ENCODE data around the gene SELENON. TPM values are rescaled to one million over a fixed set of nuclear protein-coding genes. Genes with fewer than 3 reads are reported as not detected.

Gene SELENON
- total RNA-seq, 4 donors from 2014 or later: 9.0 to 94.0 (median 18.0) TPM

DNA sequence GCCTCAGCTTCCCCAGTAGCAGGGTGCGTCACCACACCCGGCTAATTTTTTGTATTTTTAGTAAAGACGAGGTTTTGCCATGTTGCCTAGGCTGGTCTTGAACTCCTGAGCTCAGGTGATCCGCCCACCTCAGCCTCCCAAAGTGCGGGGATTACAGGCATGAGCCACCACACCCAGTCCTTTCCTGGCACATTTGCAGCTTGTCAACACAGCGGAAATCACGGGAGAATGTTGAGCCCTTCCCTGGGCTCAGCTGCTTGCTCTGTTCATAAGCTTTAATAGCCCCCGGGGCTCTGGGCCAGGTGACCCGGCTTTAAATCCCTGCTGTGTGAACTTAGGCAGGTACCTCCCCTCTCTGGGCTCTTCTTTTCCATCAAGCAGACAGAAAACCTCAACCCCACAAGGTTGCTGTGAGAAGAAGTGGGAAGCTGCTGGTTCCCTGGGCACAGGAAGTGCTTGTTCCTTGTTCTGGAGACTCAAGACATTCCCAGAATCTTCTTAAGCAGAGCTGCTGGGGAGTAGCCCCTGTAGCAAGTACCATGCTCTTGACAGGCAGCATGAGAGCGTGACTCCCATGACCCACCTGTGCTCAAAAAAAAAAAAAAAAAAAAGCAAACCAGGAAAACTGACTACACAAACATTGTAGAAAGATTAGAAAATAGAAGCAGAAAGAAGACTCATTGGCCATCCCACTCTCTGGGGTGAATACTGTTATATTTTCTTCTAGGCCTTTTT is 14.5 kb upstream of the SELENON start:
- H3K27me3 ChIP-seq: no peaks in the 10 kb centered on the region
- no peak for DNase-seq
- no peaks in the 10 kb centered on the region for H3K9me3 ChIP-seq
- H3K4me3 ChIP-seq: no peak overlapping the region
- peak overlapping the region in 1 of 2 donors; percentile 40 for H3K27ac ChIP-seq
- TF ChIP-seq, protein P1, sequence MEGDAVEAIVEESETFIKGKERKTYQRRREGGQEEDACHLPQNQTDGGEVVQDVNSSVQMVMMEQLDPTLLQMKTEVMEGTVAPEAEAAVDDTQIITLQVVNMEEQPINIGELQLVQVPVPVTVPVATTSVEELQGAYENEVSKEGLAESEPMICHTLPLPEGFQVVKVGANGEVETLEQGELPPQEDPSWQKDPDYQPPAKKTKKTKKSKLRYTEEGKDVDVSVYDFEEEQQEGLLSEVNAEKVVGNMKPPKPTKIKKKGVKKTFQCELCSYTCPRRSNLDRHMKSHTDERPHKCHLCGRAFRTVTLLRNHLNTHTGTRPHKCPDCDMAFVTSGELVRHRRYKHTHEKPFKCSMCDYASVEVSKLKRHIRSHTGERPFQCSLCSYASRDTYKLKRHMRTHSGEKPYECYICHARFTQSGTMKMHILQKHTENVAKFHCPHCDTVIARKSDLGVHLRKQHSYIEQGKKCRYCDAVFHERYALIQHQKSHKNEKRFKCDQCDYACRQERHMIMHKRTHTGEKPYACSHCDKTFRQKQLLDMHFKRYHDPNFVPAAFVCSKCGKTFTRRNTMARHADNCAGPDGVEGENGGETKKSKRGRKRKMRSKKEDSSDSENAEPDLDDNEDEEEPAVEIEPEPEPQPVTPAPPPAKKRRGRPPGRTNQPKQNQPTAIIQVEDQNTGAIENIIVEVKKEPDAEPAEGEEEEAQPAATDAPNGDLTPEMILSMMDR (IDR thresholded peaks at IDR 0.05): no peak
- TF ChIP-seq POLR2A (IDR thresholded peaks at IDR 0.05): no peak
- no peaks in the 10 kb centered on the region for H3K36me3 ChIP-seq
- intact Hi-C loops (cut with DNase I; ENCODE audit: low total_unique reads): no loop called here
- peaks cover 0 to 15% of the 10 kb centered on the region in 2 donors for H3K4me1 ChIP-seq

DNA sequence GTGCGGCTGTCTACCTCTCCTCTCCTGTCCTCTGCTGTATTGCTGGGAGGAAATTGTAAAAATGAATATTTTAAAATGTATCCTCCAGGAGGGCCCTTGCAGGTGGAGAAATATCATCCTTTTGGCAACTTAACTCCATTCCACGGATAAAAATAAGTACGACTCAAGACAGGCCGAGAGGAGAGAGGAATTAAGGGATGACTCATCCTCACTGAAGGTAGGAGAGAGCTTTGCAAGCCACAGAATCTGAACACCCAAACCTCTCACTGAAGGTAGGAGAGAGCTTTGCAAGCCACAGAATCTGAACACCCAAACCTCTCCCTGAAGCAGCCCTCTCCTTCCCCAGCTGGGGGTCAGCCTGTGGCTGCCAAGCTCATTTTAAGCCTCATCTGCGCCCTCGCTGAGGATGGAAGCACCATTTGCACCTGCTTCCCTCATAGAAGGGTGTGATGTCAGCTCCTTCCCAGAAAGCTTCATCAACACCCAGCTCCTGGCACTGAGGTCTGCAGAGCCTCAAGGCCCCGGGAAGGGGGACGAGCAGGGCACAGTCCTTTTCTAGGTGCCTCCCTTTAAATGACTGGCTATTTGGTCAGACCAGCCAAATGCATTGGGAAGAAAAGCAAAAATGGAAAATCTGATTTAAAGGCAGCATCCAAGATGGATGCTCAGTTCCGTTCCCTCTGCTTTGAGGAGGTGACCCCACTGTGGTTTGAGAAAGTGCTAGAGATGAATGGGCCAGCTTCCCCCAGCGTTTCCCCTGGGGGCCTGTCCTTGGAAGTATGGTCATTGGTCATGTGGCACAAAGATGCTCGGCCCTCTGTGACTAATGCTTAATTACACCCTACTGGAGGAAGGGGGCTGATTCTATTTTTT is 12.9 kb upstream of the SELENON start:
- H3K9me3 ChIP-seq: no peaks in the 10 kb centered on the region
- no peak overlapping the region for H3K4me3 ChIP-seq
- H3K27ac ChIP-seq: peak overlapping the region; percentile 51 to 55
- no peak for TF ChIP-seq POLR2A (IDR thresholded peaks at IDR 0.05)
- TF ChIP-seq, protein P1 (IDR thresholded peaks at IDR 0.05): no peak
- intact Hi-C loops (cut with DNase I; ENCODE audit: low total_unique reads): no loop called here
- peaks cover 0 to 10% of the 10 kb centered on the region in 2 donors for H3K4me1 ChIP-seq
- no peaks in the 10 kb centered on the region for H3K27me3 ChIP-seq
- DNase-seq: no peak
- H3K36me3 ChIP-seq: no peaks in the 10 kb centered on the region

DNA sequence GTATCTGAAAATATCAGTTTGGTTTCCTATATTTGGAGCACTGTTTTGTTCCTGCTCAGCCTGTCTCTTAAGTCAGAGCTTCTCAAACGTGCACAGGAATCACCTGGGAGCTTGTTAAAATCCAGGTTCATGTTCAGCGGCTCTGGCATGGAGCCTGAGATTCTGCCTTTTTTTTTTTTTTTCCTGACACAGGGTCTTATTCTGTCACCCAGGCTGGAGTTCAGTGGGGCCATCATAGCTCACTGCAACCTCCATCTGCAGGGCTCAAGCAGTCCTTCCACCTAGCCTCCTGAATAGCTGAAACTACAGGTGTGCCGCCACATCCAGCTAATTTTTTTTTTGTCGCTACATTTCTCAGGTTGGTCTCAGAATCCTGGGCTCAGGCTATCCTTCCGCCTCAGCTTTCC is 12.2 kb upstream of the SELENON start:
- Histone ChIP-seq H3K27ac (no peak overlapping the region), H3K4me1 (peaks cover 0 to 10% of the 10 kb centered on the region in 2 donors), H3K4me3 (no peak overlapping the region), H3K9me3 (no peaks in the 10 kb centered on the region), H3K36me3 (no peaks in the 10 kb centered on the region), H3K27me3 (no peaks in the 10 kb centered on the region)
- intact Hi-C loops (cut with DNase I; ENCODE audit: low total_unique reads): no loop called here
- TF ChIP-seq, protein P1 (IDR thresholded peaks at IDR 0.05): no peak
- DNase-seq: no peak

DNA sequence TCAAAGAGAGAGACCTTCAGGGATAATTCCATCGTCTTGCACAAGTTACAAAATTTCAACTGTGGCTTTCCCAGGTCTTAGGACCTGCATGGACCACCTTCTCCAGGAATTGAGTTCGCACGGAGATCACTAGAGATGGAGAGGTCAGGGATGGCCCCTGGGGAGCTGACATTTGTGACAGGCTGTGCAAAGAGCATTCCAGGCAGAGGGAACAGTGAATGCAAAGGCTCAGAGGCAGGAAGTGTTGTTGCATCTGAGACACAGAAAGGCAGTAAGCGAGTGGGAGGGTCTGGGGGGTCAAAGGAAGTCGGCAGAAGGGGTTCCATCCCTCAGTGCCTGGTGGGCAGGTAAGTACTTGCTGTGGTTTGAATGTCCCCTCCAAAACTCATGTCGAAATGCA is 9.5 kb upstream of the SELENON start:
- Histone ChIP-seq H3K27ac (no peak overlapping the region), H3K9me3 (no peaks in the 10 kb centered on the region), H3K4me3 (no peak overlapping the region), H3K4me1 (peaks cover 0 to 10% of the 10 kb centered on the region in 2 donors), H3K27me3 (no peaks in the 10 kb centered on the region), H3K36me3 (no peaks in the 10 kb centered on the region)
- intact Hi-C loops (cut with DNase I; ENCODE audit: low total_unique reads): no loop called here
- TF ChIP-seq POLR2A (IDR thresholded peaks at IDR 0.05): no peak
- TF ChIP-seq, protein P1 (IDR thresholded peaks at IDR 0.05): no peak
- DNase-seq: no peak

DNA sequence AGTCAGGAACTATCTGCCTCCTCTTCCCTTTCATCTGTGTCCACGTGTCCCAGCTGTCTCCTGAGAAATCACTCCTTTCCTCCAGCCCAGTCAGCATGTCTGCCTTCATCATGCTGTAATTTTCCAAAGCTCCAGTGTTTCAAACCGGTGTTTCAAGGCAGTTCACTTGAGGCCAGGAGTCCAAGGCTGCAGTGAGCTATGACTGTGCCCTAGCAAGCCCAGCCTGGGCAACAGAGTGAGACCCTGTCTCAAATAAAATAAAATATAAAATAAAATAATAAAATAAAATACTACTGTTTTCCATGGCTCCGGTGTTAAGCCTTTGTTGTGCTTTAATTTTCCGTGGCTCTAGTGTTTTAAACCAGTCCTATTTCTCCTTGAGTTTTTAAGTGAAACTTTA is 7.9 kb upstream of the SELENON start:
- no peaks in the 10 kb centered on the region for H3K27me3 ChIP-seq
- no peak overlapping the region for H3K4me3 ChIP-seq
- TF ChIP-seq, protein P1 (IDR thresholded peaks at IDR 0.05): no peak
- TF ChIP-seq POLR2A (IDR thresholded peaks at IDR 0.05): no peak
- no peak for DNase-seq
- no peaks in the 10 kb centered on the region for H3K9me3 ChIP-seq
- no peaks in the 10 kb centered on the region for H3K36me3 ChIP-seq
- peaks cover 0 to 3% of the 10 kb centered on the region in 2 donors for H3K4me1 ChIP-seq
- intact Hi-C loops (cut with DNase I; ENCODE audit: low total_unique reads): no loop called here
- no peak overlapping the region for H3K27ac ChIP-seq
